Mesenchymal stem cell (in vitro differentiated cells and primary cell): ENCODE results near the gene RHEB.

Experiments
- DNase-seq: peaks from one replicate; pipeline ENCODE4 v3.0.0-alpha.2; 2013
- H2AFZ ChIP-seq: one replicate; pipeline ENCODE4 v1.6.1; 2013; ENCODE audit warnings: low read depth, mild to moderate bottlenecking, control low read depth, inconsistent platforms, low read length, moderate library complexity
- H2AK5ac ChIP-seq: 2 replicates; pipeline ENCODE4 v1.6.1; 2013; ENCODE audit warnings: low read length, moderate library complexity, mild to moderate bottlenecking, inconsistent platforms; ENCODE audit not compliant: severe bottlenecking
- H2BK120ac ChIP-seq: one replicate; pipeline ENCODE4 v1.6.1; 2013; ENCODE audit warnings: low read depth, mild to moderate bottlenecking, inconsistent platforms, low read length, moderate library complexity
- H2BK12ac ChIP-seq, 2 experiments: one replicate each; pipeline ENCODE4 v1.6.1; 2013; ENCODE audit warnings: inconsistent platforms in 2 of 2, low read length in 2 of 2, mild to moderate bottlenecking in 2 of 2, moderate library complexity in 2 of 2, control low read depth in 1 of 2
- H2BK15ac ChIP-seq: one replicate; pipeline ENCODE4 v1.6.1; 2013; ENCODE audit warnings: mild to moderate bottlenecking, low read depth, inconsistent platforms; ENCODE audit not compliant: poor library complexity, severe bottlenecking
- H2BK5ac ChIP-seq: 2 replicates; pipeline ENCODE4 v1.6.1; 2013; ENCODE audit warnings: low read depth, mild to moderate bottlenecking, low read length, control low read depth, inconsistent platforms; ENCODE audit not compliant: poor library complexity, severe bottlenecking
- H3K14ac ChIP-seq, 2 experiments: one replicate each; pipeline ENCODE4 v1.6.1; 2013; ENCODE audit warnings: inconsistent platforms in 2 of 2, low read length in 2 of 2, control low read depth in 1 of 2, mild to moderate bottlenecking in 1 of 2, moderate library complexity in 1 of 2
- H3K18ac ChIP-seq, 2 experiments: one replicate each; pipeline ENCODE4 v1.6.1; 2013; ENCODE audit warnings: inconsistent platforms in 2 of 2, low read length in 2 of 2, control low read depth in 1 of 2, low read depth in 1 of 2, mild to moderate bottlenecking in 1 of 2
- H3K23ac ChIP-seq, 2 experiments: one replicate each; pipeline ENCODE4 v1.6.1; 2013; ENCODE audit warnings: inconsistent platforms in 2 of 2, low read length in 2 of 2, mild to moderate bottlenecking in 2 of 2, moderate library complexity in 2 of 2, control low read depth in 1 of 2
- H3K27ac ChIP-seq: 2 replicates; pipeline ENCODE4 v1.5.1; 2013; ENCODE audit warnings: mild to moderate bottlenecking, moderate library complexity, low read length, control low read depth, inconsistent platforms; ENCODE audit not compliant: poor library complexity, severe bottlenecking
- H3K27me3 ChIP-seq, 2 experiments: 2 replicates each; pipeline versions ENCODE4 v1.6.1 to v1.7.0; 2013; ENCODE audit warnings: low read length in 2 of 2, mild to moderate bottlenecking in 2 of 2, moderate library complexity in 2 of 2, control low read depth in 1 of 2, inconsistent platforms in 1 of 2; ENCODE audit not compliant: control insufficient read depth in 1 of 2, insufficient read depth in 1 of 2
- H3K36me3 ChIP-seq, 2 experiments: 2 replicates each; pipeline versions ENCODE4 v1.6.1 to v1.7.0; 2013; ENCODE audit warnings: low read length in 2 of 2, control low read depth in 1 of 2, inconsistent platforms in 1 of 2, low read depth in 1 of 2, mild to moderate bottlenecking in 1 of 2; ENCODE audit not compliant: insufficient read depth in 2 of 2, control insufficient read depth in 1 of 2
- H3K4ac ChIP-seq, 2 experiments: one replicate each; pipeline ENCODE4 v1.6.1; 2013; ENCODE audit warnings: inconsistent platforms in 2 of 2, low read length in 2 of 2, mild to moderate bottlenecking in 2 of 2, moderate library complexity in 2 of 2, control low read depth in 1 of 2, low read depth in 1 of 2
- H3K4me1 ChIP-seq: 2 replicates; pipeline ENCODE4 v1.6.1; 2013; ENCODE audit warnings: low read depth, low read length, control low read depth; ENCODE audit not compliant: control insufficient read depth, insufficient read depth
- H3K4me2 ChIP-seq: 2 replicates; pipeline ENCODE4 v1.6.1; 2013; ENCODE audit warnings: low read length, mild to moderate bottlenecking, inconsistent platforms; ENCODE audit not compliant: poor library complexity, severe bottlenecking
- H3K4me3 ChIP-seq, 2 experiments: 2 replicates each; pipeline versions ENCODE4 v1.5.1 to v1.7.0; 2013; ENCODE audit warnings: low read length in 2 of 2, mild to moderate bottlenecking in 2 of 2, control low read depth in 1 of 2, low read depth in 1 of 2; ENCODE audit not compliant: insufficient read depth in 1 of 2
- H3K79me1 ChIP-seq: replicated peaks from 2 replicates; pipeline ENCODE4 v1.6.1; 2013; ENCODE audit warnings: mild to moderate bottlenecking, control low read depth, low read length, inconsistent platforms; ENCODE audit not compliant: poor library complexity, severe bottlenecking
- H3K9ac ChIP-seq: 2 replicates; pipeline ENCODE4 v1.7.0; 2013; ENCODE audit warnings: mild to moderate bottlenecking, low read length, moderate library complexity
- H3K9me3 ChIP-seq: 2 replicates; pipeline ENCODE4 v1.7.0; 2013; ENCODE audit warnings: mild to moderate bottlenecking, low read length; ENCODE audit not compliant: control insufficient read depth
- H4K8ac ChIP-seq: one replicate; pipeline ENCODE4 v1.6.1; 2013; ENCODE audit warnings: inconsistent platforms, mild to moderate bottlenecking, low read length, moderate library complexity
- H4K91ac ChIP-seq: one replicate; pipeline ENCODE4 v1.6.1; 2013; ENCODE audit warnings: mild to moderate bottlenecking, low read length, inconsistent platforms
- WGBS: methylation state at CpG from one replicate; pipeline ENCODE4 v1.1.7; 2013; ENCODE audit warnings: mixed read lengths; 5-methylcytosine and 5-hydroxymethylcytosine counted together

Gene RHEB

GRCh38 chr7:151457534-151457933 lies 62.2 kb downstream of the RHEB start:
- H3K4me1 ChIP-seq, result peaks cover 23% of the 10 kb centered on the region
- no peaks in the 10 kb centered on the region for H3K79me1 ChIP-seq
- peaks cover 0 to 5% of the 10 kb centered on the region in 2 experiments for H3K27me3 ChIP-seq
- no peak for DNase-seq
- no peak overlapping the region for H4K91ac ChIP-seq
- H2AFZ ChIP-seq, result no peak overlapping the region
- no peak overlapping the region for H3K27ac ChIP-seq
- no peak overlapping the region for H3K4me3 ChIP-seq
- no peak overlapping the region for H2BK5ac ChIP-seq
- no peak overlapping the region for H3K18ac ChIP-seq
- no peak overlapping the region for H4K8ac ChIP-seq
- no peaks in the 10 kb centered on the region for H3K36me3 ChIP-seq
- no peak overlapping the region for H2BK120ac ChIP-seq
- no peak overlapping the region for H3K14ac ChIP-seq
- WGBS, result 97% methylated on average over 6 of the region's 6 CpGs
- no peak overlapping the region for H3K4ac ChIP-seq
- no peak overlapping the region for H3K9ac ChIP-seq
- H2BK12ac ChIP-seq, result no peak overlapping the region
- no peak overlapping the region for H3K4me2 ChIP-seq
- H3K9me3 ChIP-seq, result peaks cover 5% of the 10 kb centered on the region
- H3K23ac ChIP-seq, result no peak overlapping the region
- H2AK5ac ChIP-seq, result no peak overlapping the region
- H2BK15ac ChIP-seq, result no peak overlapping the region

- Histone ChIP-seq H3K27ac (no peak overlapping the region), H3K9ac (no peak overlapping the region), H2BK15ac (no peak overlapping the region), H3K4me2 (no peak overlapping the region), H3K18ac (no peak overlapping the region), H3K23ac (no peak overlapping the region), H3K27me3 (peaks cover 0 to 5% of the 10 kb centered on the region in 2 experiments), H2AK5ac (no peak overlapping the region), H3K4me3 (no peak overlapping the region), H3K14ac (no peak overlapping the region), H2AFZ (no peak overlapping the region), H3K36me3 (no peaks in the 10 kb centered on the region), H2BK12ac (no peak overlapping the region), H3K4me1 (peaks cover 25% of the 10 kb centered on the region), H2BK120ac (no peak overlapping the region), H2BK5ac (no peak overlapping the region), H4K91ac (no peak overlapping the region), H3K9me3 (no peaks in the 10 kb centered on the region), H3K4ac (no peak overlapping the region), H4K8ac (no peak overlapping the region), H3K79me1 (no peaks in the 10 kb centered on the region)
- no peak for DNase-seq
- 77% methylated on average over 4 of the region's 4 CpGs for WGBS
Observed at GRCh38 chr7:151456782-151457181, 62.9 kb downstream of the RHEB start.

- H3K18ac ChIP-seq, result no peak overlapping the region
- no peak overlapping the region for H3K4me3 ChIP-seq
- H2BK5ac ChIP-seq, result no peak overlapping the region
- no peak overlapping the region for H2BK12ac ChIP-seq
- no peak overlapping the region for H2AFZ ChIP-seq
- H4K8ac ChIP-seq, result no peak overlapping the region
- H3K9me3 ChIP-seq, result no peaks in the 10 kb centered on the region
- no peak overlapping the region for H3K23ac ChIP-seq
- peaks cover 0 to 10% of the 10 kb centered on the region in 2 experiments for H3K27me3 ChIP-seq
- no peak overlapping the region for H2AK5ac ChIP-seq
- no peak overlapping the region for H3K9ac ChIP-seq
- 95% methylated on average over 5 of the region's 5 CpGs for WGBS
- no peak overlapping the region for H3K4ac ChIP-seq
- DNase-seq, result no peak
- peaks cover 22% of the 10 kb centered on the region for H3K4me1 ChIP-seq
- H3K79me1 ChIP-seq, result no peaks in the 10 kb centered on the region
- H2BK120ac ChIP-seq, result no peak overlapping the region
- H4K91ac ChIP-seq, result no peak overlapping the region
- H3K27ac ChIP-seq, result no peak overlapping the region
- no peak overlapping the region for H2BK15ac ChIP-seq
- H3K36me3 ChIP-seq, result no peaks in the 10 kb centered on the region
- no peak overlapping the region for H3K4me2 ChIP-seq
- H3K14ac ChIP-seq, result no peak overlapping the region
Observed at GRCh38 chr7:151456276-151456675, 63.4 kb downstream of the RHEB start.

GRCh38 chr7:151455690-151456089 lies 64.0 kb downstream of the RHEB start:
- WGBS, result 89% methylated on average over 4 of the region's 4 CpGs

More at GRCh38 chr7:151455690-151456089, 64.0 kb downstream of the RHEB start:
- Histone ChIP-seq H3K4me3 (no peak overlapping the region), H3K4me2 (no peak overlapping the region), H3K79me1 (no peaks in the 10 kb centered on the region), H2BK12ac (no peak overlapping the region), H2BK120ac (no peak overlapping the region), H3K18ac (no peak overlapping the region), H3K9ac (no peak overlapping the region), H2BK5ac (no peak overlapping the region), H3K23ac (no peak overlapping the region), H2AFZ (no peak overlapping the region), H3K27ac (no peak overlapping the region), H3K14ac (no peak overlapping the region), H3K4me1 (peaks cover 20% of the 10 kb centered on the region), H4K8ac (no peak overlapping the region), H2AK5ac (no peak overlapping the region), H2BK15ac (no peak overlapping the region), H3K9me3 (no peaks in the 10 kb centered on the region), H3K27me3 (peaks cover 0 to 12% of the 10 kb centered on the region in 2 experiments), H3K4ac (no peak overlapping the region), H3K36me3 (no peaks in the 10 kb centered on the region), H4K91ac (no peak overlapping the region)
- DNase-seq, result no peak
